ENCODE measurements around the gene DNMBP.
"Not testable (repeated sequence)": the region's sequence is repeated elsewhere in the genome, so short reads cannot be mapped to it uniquely, and the experiment has no call there.

DNMBP gene

DNA sequence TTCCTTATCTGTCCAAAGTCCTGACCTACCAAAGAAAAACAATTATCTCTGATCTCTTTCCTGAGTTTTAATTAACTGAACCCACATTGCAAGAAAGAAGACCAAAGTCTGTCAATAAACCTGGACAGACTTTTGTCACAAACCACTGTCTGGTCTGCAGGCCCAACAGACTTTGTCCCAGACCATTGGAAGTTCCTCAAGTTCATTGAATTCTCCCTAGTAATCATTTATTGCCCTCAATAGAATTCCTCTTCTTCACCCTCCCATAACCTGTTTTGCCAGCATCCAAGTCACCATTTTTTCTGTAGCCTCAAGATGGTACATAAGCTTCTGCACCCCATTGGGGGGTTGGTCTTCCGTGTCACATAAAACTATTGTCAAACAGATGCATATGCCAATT is 3.9 kb upstream of the DNMBP start:
- DNase-seq = no peak

DNA sequence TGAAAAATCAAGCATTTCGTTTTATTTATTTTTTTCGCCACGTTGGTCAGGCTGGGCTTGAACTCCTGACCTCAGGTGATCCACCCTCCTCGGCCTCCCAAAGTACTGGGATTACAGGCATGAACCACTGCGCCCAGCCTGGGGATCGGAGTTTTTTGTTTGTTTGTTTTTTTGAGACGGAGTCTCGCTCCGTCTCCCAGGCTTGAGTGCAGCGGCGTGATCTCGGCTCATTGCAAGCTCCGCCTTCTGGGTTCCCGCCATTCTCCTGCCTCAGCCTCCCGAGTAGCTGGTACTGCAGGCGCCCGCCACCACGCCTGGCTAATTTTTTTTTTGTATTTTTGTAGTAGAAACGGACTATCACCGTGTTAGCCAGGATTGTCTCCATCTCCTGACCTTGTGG is 2.2 kb upstream of the DNMBP start:
- not testable (repeated sequence) for DNase-seq

DNA sequence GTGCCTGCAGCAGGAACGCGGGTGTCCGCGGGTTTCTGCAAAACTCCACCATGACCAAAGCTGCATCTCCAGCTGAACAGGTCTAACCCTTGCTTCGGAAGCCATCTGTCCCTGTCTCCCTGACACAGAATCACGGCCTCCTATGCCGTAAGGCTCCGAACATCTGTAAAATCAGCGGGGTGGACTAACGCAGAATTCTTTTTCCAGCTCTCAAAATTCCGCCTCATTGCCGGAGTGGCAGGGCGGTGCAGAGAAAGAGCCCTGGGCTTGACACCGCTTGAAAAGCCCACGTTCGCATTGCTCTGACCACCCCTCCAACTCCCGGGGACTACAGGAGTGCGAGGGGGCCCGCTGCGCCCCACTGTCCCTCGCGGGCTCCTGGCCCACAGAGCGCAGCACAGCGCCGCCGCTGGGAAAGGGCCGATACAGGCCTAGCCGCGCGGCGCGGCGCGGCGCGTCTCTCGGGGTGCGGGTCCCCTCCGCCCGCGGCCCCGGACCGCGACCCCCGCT is 409 bp downstream of the DNMBP start:
- DNase-seq = no peak

DNA sequence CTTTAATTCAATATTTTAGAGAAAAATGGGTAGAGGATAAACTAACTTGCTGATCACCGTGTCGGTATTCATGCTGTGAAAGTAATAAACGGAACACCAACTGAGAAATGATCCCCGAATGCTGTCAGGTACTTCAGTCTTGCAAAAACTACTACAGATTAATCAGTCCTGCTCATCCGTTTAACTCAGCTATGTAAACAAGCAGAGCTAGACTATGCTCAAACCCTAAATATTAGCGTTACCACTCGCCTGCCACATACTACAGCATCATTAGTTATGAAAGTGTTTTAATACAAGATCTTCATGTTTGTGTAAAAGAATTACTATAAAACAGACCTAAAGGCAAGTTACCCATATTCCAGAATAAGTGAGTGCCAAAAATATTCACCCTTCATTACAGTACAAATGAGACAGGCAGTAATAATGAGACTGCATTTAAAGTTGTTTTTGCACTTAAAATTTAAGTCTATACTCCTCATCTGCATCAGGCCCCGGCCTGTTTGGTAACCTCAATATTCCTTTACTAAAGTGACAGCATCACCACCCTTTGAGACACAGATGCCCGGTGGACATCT is 952 bp downstream of the DNMBP start:
- DNase-seq = no peak

DNA sequence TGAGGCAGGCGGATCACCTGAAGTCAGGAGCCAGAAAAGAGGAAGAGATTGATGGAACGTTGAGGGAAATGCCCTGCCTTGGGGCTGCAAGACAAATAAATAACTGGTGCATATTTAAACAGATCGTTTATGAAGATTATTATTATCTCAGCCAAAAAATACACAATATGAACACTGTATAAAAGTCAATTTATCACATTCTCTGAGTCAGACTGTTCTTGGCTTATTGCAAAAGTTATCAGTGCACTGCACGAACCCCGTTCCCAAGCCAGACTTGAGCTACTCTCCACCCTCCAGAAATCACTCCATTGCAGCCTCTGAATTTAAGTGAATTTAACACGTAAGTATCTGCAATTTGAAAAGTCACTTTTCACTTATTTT is 1.6 kb downstream of the DNMBP start:
- DNase-seq = no peak

DNA sequence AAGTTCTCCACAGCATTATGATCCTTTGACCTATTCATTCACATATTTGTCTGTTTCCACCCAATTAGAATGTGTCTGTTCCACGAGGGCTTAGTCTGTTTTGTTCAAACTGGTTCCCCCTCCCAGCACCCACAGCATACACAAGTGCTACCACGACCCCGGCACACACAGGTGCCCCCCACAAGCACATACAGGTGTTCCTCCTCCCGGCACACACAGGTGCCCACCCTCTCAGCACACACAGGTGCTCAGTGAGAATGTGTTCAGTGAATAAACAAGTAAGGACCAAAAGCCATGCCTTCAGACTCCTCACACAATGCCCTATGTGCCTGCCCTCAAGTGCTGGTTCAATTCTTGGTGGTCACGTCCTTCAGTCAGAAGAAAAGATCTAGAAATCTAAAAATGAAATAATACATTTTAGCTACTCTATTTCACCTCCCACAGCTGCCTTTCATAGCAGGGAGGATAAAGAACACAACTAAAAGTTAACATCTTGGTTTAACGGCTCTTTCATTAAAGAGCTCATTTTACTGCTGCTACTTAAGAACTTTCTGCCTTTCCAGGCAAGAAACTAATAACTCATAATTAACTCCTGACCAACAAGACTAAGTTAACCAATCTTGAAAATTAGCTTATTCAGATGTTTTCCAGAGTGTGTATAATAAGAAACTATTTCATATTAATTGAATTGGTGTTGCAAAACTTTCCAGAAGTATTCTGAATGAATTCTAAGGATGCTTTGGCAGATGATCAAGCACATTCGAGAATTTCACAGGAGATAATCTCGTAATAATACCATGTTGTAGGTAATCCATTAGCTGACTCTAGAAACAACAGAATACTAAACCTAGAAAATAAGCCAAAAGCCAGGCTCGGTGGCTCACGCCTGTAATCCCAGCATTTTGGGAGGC is 2.3 kb downstream of the DNMBP start:
- no peak for DNase-seq

DNA sequence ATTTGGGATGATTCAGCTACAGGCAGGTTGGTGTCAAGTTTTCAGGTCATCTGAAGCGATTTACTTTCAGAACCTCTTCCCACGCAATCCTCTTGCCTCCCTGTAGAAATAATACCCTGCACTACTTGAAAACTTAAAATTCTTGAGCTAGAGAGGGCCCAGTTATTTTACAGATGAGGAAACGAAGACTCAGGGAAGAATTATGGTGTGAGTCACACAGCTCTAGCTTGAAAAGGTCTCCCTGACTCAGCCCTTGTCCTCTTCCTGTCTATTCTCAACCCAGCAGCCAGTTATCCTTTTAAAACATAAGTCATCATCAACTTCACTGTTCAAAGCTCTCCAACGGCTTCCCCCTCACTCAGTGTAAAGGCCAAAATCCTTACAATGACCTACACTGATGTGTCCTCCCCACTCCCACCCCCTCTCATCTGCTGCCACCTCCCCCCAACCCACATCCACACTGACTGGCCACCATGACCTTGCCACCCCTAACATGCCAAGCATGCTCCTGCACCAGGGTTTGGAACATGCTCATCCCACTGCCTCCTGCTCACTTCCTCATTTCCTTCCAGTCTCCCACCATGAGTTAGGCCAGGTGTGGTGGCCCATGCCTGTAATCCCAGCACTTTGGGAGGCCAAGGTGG is 3.4 kb downstream of the DNMBP start:
- DNase-seq = no peak

DNA sequence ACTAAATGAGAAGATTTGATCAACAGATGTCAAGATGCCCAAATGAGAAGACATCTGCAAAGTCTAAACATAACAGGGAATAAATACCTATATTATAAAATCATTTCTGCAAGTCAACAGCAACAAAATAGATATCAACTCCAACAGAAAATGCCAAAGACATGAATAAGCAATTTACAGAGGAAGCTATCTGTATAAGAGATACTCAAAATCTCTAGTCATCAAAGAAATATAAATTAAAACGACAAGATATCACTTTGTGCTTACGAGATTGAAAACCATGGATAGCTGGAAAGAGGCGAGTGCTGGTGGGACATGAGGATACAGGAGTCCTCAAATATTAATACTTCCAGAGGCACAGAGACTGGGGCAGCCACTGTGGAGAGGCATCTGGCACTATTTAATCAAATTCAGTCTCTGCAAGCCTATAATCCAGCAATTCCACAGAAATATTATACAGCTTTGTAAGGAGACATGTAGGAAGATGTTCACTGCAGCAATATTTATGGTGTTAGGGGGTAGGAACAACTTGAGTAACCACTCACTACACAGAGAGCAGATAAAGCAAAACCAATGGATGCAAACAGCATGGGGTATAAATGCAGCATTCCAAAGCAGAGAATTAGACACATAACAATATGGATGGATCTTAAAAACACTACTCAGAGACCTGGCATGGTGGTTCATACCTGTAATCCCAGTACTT is 4.8 kb downstream of the DNMBP start:
- DNase-seq = no peak

DNA sequence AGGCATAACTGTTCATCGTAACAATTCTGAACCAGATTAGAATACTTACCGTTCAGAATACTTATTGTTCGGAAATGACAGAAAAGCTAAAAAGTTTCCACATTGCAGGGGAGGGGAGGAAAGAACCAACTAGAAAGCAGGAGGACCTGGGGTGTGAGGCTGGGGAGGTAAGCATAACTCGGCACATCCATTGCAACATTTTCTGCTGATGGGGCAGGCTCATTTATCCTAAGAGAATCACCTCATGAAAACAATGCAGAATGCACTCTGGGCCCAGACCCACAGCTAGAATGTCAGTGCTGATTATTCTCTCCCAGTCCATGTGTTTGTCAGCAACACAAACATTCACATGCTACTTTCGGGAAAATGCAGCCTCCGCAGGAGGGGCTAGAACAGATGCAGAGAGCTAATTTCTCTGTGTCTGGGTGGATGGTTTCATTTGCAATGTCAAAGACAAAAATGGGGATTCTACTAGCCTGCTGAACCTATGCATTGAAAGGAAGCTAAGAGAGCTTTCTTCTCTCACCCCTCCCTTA is 9.6 kb downstream of the DNMBP start:
- no peak for DNase-seq

DNA sequence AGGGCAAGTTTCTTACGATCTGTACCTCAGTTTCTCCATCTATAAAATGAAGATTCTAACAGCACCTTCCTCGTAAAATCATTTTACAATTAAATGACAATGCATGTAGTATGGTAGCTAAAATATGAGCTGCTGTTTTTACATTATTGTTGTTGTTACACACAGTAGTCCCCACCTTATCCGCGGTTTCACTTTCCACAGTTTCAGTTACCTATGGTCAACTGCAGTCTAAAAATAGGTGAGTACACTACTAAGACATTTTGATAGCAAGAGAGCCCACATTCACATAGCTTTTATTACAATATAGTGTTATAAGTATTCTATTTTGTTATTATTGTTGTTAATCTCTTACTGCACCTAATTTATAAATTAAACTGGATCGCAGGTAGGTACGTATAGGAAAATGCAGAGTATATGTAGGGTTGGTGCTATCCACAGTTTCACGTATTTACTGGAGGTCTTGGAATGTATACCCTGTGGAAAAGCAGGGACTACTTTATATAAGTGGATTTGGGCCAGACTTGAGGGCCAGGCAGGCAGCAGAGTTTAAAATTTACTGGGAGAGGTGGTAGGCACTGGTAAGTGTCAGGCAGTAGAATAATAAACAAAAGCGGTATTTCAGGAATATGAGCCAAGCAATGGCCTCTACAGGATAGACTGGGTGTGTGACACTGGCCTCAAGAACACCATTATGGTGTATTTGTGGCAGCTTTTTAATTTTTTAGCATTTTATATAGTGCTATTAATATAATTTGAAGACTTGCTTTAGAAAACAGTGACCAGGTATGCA is 10.2 kb downstream of the DNMBP start:
- DNase-seq = no peak

DNA sequence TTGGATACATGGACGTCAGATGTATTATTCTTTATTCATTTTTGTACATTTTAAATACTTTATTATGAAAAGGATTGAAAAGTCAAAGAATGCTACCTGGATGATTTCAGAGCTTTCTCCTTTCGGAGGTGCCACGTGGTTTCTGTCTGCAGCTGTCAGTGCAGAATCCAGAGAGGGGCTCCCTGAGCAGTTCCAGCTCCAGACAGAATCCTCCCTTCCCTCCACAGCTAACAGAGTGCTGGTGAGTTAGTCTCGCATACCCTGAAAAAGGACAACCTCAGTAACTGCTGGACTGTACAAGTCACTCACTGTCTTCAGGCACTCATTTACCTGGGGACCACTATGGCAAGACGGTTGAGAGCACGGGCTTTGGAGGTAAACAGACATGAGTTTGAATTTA is 10.9 kb downstream of the DNMBP start:
- DNase-seq = no peak

DNA sequence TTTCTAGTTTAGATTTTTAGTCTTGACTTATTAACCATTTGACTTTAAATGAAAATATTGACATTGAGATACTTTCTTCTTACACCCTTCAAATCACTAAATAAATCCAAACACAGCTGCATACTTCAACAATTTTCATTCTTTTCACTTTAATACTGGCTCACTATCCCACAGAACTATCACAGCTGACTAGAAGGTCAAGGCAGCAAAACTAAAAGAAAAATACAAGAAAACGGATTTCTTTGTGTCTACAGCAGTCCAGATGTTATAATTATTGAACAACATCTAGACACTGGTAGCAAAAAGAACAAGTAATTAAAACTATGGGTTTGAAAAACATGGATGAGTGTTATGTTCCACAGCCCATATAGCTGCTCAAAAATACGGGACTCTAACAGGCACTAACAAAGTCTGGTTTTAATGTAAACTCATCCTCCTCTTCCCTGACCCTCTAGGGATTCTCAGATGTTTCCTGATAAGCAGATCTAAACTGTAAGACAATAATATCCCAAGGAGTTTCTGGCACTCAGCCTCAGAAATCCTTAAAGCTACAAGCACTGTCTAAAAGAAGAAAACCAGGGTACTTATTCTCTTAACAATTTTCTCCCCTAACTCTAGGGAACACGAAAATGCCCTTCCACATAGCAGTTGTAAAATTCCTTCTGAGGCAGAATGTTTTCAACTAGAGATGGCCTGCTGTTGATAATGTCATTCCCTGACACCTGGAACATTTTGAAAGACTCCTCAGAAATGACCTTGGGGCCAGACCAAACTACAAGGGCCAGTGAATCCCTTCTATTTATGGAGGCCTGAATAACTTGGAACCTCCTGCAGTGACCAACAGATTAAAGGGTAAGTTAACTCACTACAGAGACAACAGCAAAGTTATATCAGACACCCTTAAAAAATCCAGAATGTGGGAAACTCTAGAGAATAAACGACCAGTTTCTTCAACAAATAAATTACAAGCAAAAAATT is 12.8 kb downstream of the DNMBP start:
- DNase-seq = no peak

DNA sequence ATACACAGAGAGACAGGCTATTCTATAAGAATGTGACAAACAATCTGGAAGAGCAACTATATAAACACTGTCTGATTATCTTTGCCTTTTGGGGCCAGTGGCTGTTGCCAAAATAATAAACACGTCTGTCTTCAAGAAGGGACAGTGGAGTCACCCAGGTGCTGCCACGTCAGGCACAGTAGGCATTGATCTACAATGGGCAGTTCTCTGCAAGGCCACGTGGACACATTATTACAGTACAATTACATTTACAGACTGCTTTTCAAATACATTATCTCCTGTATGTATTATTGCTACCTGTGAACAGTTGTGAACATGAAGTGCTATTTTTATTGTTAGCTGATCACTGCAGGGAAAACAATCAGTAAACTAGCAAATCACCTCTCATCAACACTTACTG is 14.0 kb downstream of the DNMBP start:
- DNase-seq = no peak

DNA sequence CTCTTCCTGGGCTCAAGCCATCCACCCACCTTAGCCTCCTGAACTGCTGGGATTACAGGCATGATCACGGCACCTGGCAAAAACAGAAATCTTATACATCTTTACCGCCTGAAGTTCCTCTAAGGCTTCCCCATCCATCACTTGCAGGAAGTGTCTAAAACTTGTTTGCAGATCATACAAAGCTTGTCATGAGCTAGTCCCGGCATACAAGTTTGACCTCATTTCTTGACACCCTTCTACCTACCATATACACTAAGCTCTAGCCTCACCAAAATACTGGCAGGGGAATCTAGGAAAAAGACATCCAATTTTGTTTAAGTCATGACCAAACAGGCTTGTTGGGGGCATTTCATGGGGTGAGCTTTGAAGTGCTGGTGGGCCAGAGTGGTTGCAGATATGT is 14.5 kb downstream of the DNMBP start:
- DNase-seq = no peak

DNA sequence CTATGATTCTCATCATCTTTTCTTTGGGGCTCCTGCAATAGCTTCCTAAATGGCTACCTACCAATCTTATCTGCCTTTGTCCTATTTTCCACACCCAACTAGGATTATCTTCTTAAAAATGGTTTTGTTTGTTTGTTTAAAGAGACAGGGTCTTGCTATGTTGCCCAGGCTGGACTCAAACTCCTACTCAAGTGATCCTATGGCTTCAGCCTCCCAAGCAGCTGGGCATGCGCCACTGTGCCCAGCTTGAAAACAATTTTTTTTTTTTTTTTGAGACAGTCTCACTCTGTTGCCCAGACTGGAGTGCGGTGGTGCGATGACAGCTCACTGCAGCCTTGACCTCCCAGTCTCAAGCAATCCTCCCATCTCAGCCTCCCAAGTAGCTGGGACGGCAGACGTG is 14.9 kb downstream of the DNMBP start:
- no peak for DNase-seq

DNA sequence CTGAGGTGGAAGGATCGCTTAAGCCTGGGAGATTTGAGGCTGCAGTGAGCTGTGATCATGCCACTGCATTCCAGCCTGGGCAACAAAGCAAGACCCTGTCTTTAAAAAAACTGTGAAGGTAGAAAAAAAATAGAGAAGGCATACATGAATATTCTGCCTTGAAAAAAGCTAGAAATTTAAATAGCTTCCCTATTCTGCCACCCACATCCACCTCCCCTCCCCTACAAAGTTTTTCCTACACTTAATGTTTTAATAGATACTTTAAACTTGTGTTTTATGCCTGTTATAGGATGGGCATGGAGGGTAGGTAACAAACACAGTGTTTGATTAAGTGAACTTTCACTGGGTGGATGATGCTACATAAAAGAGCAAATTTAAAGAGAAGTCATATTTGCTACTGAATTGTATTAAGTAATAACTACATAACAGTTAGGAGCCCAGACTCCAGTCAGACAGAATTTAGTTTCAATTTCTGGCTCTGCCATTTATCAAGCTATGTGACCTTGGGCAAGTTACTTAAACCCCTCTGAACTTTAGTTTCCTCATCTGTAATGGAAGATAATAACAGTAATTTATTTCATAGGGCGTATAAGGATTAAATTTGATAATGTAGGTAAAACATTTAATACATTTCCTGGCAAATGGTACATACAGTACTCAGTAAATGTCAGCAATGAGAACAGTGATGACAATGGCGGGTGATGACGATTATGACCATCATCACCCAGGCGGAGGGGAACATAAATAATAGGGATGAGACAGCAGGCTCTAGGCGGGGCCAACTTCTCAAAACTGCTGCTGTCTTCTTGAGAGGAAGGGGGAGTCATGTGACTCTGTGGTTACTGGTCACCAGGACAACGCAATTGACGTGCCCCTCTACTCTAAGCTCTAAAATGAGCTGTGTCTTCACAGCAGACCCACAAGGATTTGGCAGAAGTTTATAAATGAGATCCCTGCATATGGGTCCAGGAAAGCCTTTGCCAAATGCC is 15.8 kb downstream of the DNMBP start:
- no peak for DNase-seq

DNA sequence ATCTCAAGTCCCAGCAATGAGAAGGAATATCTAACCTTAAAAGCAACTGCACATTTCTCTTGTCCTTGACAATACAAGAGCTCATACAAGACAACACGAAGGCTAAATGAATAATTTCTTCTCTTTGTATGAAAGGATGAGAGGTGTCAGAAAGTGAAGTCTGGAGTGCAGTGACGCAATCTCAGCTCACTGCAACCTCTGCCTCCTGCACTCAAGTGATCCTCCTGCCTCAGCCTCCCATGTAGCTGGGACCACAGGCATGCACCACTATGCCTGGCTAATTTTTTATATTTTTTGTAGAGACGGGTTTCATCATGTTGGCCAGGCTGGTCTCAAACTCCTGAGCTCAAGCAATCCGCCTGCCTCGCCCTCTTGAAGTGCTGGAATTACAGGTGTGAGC is 24.1 kb downstream of the DNMBP start:
- not testable (repeated sequence) for DNase-seq

DNA sequence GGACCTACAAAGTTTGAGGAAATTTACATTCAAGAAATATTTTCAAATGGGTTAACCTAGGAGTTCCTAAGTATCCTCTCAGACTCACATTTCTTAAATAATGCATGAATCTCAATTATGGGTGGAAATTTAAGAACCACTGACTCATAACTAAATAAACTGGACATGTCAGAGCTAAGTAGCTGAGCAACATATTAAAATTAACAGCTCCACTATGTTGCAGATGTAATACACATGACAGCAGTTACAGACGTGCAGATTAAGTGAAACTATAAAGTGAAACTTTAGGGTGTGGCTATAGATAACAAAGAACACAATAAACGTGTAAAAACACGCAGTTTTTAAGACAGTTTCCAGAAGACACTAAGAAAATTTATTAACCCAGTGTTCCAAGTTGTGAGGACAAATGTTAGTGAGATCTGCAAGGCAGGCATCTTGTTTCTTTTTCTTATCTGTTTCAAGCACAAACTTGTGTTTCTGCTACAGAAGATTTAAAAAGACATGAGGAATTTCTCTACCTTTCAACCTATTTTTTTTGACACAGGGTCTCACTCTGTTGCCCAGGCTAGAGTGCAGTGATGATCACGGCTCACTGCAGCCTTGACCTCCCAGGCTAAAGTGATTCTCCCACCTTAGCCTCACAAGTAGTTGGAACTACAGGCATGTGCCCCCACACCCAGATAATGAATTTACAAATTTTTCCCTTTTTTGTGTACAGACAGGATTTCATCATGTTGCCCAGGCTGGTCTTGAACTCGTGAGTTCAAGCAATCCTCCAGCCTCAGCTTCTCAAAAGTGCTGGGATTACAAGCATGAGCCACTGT is 25.3 kb downstream of the DNMBP start:
- no peak for DNase-seq

All from NK-92 treated with Interleukin-12 subunit alpha and Interleukin-12 subunit beta, amount 100 ng/mL, for 24 hours (cell line).